Testis (tissue), 3 donors: ENCODE measurements around the gene PRLR. TPM values are rescaled to one million over a fixed set of nuclear protein-coding genes. Genes with fewer than 3 reads are reported as not detected.

Experiments used
- DNase-seq: peaks from one replicate; pipeline ENCODE4 v3.0.0-alpha.2; 2019
- H3K27ac ChIP-seq, 2 donors: fragments of 200-600 bp; sonication (generic); one replicate each; pipeline ENCODE4 v1.5.1; 2019
- H3K27me3 ChIP-seq: fragments of 200-600 bp; sonication (generic); one replicate; pipeline ENCODE4 v1.5.1; 2019
- H3K36me3 ChIP-seq: fragments of 200-600 bp; sonication (generic); one replicate; pipeline ENCODE4 v1.5.1; 2017; ENCODE audit warnings: low read depth; ENCODE audit errors: missing control alignments
- H3K4me1 ChIP-seq: fragments of 200-600 bp; sonication (generic); one replicate; pipeline ENCODE4 v1.5.1; 2019
- H3K4me3 ChIP-seq, 2 donors: fragments of 200-600 bp; sonication (generic); one replicate each; pipeline ENCODE4 v1.5.1; 2017 to 2019
- H3K9me3 ChIP-seq: fragments of 200-600 bp; sonication (generic); one replicate; pipeline ENCODE4 v1.5.1; 2017
- CTCF ChIP-seq, 3 experiments: fragments of 450-650 bp in 2 of 3; fragments of 200-600 bp in 1 of 3; sonication (generic) in 1 of 3; IDR thresholded peaks; one replicate each; pipeline ENCODE4 v1.5.1; 2016 to 2019; ENCODE audit warnings: antibody characterized with exemption in 3 of 3, mild to moderate bottlenecking in 2 of 3, moderate library complexity in 1 of 3
- POLR2A ChIP-seq: fragments of 450-650 bp; IDR thresholded peaks from one replicate; pipeline ENCODE4 v1.6.1; 2017; ENCODE audit warnings: antibody characterized with exemption, mild to moderate bottlenecking, moderate library complexity
- WGBS, 2 donors: methylation state at CpG; one replicate each; pipeline ENCODE4 v1.1.5; 2018; 5-methylcytosine and 5-hydroxymethylcytosine counted together
- intact Hi-C: fragments of 100-400 bp; cut with DNase I; formaldehyde crosslinking; loops from one replicate; pipeline ENCODE4 v1.15.1; 2023; ENCODE audit warnings: low total_unique reads
- polyA plus RNA-seq: library from polyadenylated mRNA; stranded (reverse); fragments of 350-450 nt; fragmentation: Illumina TruSeq; extraction: RNeasy Lipid Tissue Mini Kit (QIAGEN cat#74804); gene quantifications from one replicate; pipeline ENCODE4 v1.2.3, GENCODE V29; 2014; ENCODE audit warnings: low read depth, low replicate concordance; ENCODE audit not compliant: insufficient read depth
- total RNA-seq, 2 donors: library from RNA; depleted of rRNA; stranded (reverse); fragments of >200 nt; gene quantifications; one replicate each; pipeline ENCODE4 v1.2.3, GENCODE V29; 2016

The PRLR gene
- total and polyA plus RNA-seq, 3 donors from 2014 or later = 1.6 to 6.3 (median 2.2) TPM

- no peaks in the 10 kb centered on the region for H3K4me1 ChIP-seq
- no peak for DNase-seq
- no peaks in the 10 kb centered on the region for H3K27me3 ChIP-seq
- no peaks in the 10 kb centered on the region for H3K9me3 ChIP-seq
- intact Hi-C loops = no loop called here
- H3K36me3 ChIP-seq = no peaks in the 10 kb centered on the region
- WGBS, 2 donors = 61 to 67% methylated on average over 4 of the region's 4 CpGs
- no peak for TF ChIP-seq POLR2A
- no peak for TF ChIP-seq CTCF (IDR thresholded peaks at IDR 0.05)
- no peak overlapping the region for H3K4me3 ChIP-seq
- H3K27ac ChIP-seq = no peak overlapping the region
Measured at GRCh38 chr5:35016174-35017051, 213.9 kb downstream of the PRLR start.

- H3K4me3 ChIP-seq = no peak overlapping the region
- TF ChIP-seq POLR2A (no peak), CTCF (IDR thresholded peaks at IDR 0.05) (no peak)
- no peaks in the 10 kb centered on the region for H3K9me3 ChIP-seq
- 84 to 93% methylated on average over 4 of the region's 4 CpGs for WGBS, 2 donors
- DNase-seq = no peak
- H3K36me3 ChIP-seq = no peaks in the 10 kb centered on the region
- intact Hi-C loops = no loop called here
- no peak overlapping the region for H3K27ac ChIP-seq
- H3K27me3 ChIP-seq = no peaks in the 10 kb centered on the region
- H3K4me1 ChIP-seq = no peaks in the 10 kb centered on the region
Measured at GRCh38 chr5:35015063-35015462, 215.2 kb downstream of the PRLR start.

GRCh38 chr5:35012796-35013195 lies 217.5 kb downstream of the PRLR start:
- TF ChIP-seq CTCF (IDR thresholded peaks at IDR 0.05) = no peak
- no peak for TF ChIP-seq POLR2A
- Histone ChIP-seq H3K4me3 (no peak overlapping the region), H3K9me3 (no peaks in the 10 kb centered on the region), H3K27me3 (no peaks in the 10 kb centered on the region), H3K4me1 (no peaks in the 10 kb centered on the region), H3K36me3 (no peaks in the 10 kb centered on the region), H3K27ac (no peak overlapping the region)
- DNase-seq = no peak
- WGBS, 2 donors = 91 to 93% methylated on average over 5 of the region's 5 CpGs
- intact Hi-C loops = no loop called here

- Histone ChIP-seq H3K4me1 (no peaks in the 10 kb centered on the region), H3K4me3 (no peak overlapping the region), H3K36me3 (no peaks in the 10 kb centered on the region), H3K27ac (no peak overlapping the region), H3K27me3 (no peaks in the 10 kb centered on the region), H3K9me3 (no peaks in the 10 kb centered on the region)
- DNase-seq = no peak
- 70 to 72% methylated on average over 3 of the region's 3 CpGs for WGBS, 2 donors
- intact Hi-C loops = no loop called here
- TF ChIP-seq CTCF (IDR thresholded peaks at IDR 0.05) (no peak), POLR2A (no peak)
Measured at GRCh38 chr5:35012365-35012764, 217.9 kb downstream of the PRLR start.

- H3K36me3 ChIP-seq = no peaks in the 10 kb centered on the region
- no peaks in the 10 kb centered on the region for H3K27me3 ChIP-seq
- H3K4me3 ChIP-seq = no peak overlapping the region
- DNase-seq = no peak
- no peaks in the 10 kb centered on the region for H3K9me3 ChIP-seq
- no peak for TF ChIP-seq CTCF (IDR thresholded peaks at IDR 0.05)
- no peak overlapping the region for H3K27ac ChIP-seq
- H3K4me1 ChIP-seq = no peaks in the 10 kb centered on the region
- intact Hi-C loops = no loop called here
Measured at GRCh38 chr5:35010676-35011075, 219.6 kb downstream of the PRLR start.
